ENCODE measurements around the gene HAPLN3. TPM values are rescaled to one million over a fixed set of nuclear protein-coding genes. Genes with fewer than 3 reads are reported as not detected.

HAPLN3 gene
- total RNA-seq, 4 donors from 2014 or later: 17.9 to 34.8 (median 23.1) TPM

DNA sequence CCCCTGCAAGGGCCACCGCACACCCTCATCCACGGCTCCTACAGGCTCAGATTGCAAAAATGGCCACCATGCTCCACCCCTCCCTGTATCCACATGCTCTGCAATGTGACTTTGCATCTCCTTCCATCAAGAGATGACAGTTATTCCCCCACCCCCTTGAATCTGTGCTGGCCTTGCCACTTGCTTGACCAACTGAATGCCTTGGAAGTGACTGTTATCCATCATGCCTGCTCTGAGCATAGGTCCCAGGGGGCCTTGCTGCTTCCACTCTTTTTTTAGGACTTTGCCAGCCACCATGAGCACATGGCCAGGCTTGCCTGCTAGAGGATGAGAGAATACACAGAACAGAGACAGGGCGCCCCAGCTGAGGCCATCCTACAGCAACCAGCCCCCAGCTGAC lies 13.6 kb downstream of the HAPLN3 start:
- H3K36me3 ChIP-seq: no peaks in the 10 kb centered on the region
- no peak overlapping the region for H3K27ac ChIP-seq
- H3K9me3 ChIP-seq: no peaks in the 10 kb centered on the region
- H3K4me3 ChIP-seq: no peak overlapping the region
- TF ChIP-seq POLR2A (IDR thresholded peaks at IDR 0.05): no peak
- TF ChIP-seq, protein P1, sequence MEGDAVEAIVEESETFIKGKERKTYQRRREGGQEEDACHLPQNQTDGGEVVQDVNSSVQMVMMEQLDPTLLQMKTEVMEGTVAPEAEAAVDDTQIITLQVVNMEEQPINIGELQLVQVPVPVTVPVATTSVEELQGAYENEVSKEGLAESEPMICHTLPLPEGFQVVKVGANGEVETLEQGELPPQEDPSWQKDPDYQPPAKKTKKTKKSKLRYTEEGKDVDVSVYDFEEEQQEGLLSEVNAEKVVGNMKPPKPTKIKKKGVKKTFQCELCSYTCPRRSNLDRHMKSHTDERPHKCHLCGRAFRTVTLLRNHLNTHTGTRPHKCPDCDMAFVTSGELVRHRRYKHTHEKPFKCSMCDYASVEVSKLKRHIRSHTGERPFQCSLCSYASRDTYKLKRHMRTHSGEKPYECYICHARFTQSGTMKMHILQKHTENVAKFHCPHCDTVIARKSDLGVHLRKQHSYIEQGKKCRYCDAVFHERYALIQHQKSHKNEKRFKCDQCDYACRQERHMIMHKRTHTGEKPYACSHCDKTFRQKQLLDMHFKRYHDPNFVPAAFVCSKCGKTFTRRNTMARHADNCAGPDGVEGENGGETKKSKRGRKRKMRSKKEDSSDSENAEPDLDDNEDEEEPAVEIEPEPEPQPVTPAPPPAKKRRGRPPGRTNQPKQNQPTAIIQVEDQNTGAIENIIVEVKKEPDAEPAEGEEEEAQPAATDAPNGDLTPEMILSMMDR (IDR thresholded peaks at IDR 0.05): no peak
- H3K4me1 ChIP-seq: no peaks in the 10 kb centered on the region
- no peaks in the 10 kb centered on the region for H3K27me3 ChIP-seq
- no peak for DNase-seq
- intact Hi-C loops (cut with DNase I; ENCODE audit: low total_unique reads): no loop called here

DNA sequence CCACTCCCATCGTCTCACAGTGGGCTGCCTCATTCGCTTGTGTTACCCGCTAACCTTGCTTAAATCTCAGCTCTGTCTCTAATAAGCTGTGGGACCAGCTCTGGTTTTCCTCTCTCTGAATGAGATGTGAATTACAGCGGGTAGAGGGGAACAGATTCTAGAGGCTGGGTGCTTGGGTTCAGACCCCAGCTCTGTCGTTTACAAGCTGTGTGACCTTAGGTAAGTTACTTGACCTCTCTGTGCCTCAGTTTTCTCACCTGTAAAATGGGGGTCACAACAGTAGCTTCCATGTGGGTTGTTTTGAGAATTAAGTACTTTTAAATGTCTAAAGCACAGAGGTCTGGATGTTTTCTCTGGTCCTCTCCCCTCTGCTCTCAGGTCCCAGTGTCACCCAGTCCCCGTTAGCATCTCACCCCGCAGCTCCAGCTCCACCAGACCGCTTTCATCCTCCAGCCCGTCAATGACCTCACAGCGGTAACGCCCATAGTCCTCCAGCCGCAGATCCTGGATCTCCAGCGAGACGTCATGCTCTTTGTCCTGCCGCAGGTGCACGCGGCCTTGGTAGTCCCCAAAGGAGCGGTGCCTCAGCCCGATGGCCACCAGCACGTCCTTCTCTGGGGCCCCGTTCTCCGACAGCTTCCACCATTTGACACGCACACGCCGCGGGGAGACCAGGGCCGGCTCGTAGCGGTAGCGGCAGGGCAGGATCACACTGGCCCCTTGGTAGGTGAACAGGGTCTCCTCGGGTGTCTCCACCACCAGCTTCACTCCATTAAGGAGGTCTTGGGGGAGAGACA lies 14.2 kb downstream of the HAPLN3 start:
- no peaks in the 10 kb centered on the region for H3K4me1 ChIP-seq
- DNase-seq: no peak
- TF ChIP-seq, protein P1 (IDR thresholded peaks at IDR 0.05): no peak
- no peak for TF ChIP-seq POLR2A (IDR thresholded peaks at IDR 0.05)
- no peaks in the 10 kb centered on the region for H3K9me3 ChIP-seq
- no peak overlapping the region for H3K4me3 ChIP-seq
- intact Hi-C loops (cut with DNase I; ENCODE audit: low total_unique reads): no loop called here
- H3K27me3 ChIP-seq: no peaks in the 10 kb centered on the region
- H3K27ac ChIP-seq: no peak overlapping the region
- H3K36me3 ChIP-seq: no peaks in the 10 kb centered on the region

DNA sequence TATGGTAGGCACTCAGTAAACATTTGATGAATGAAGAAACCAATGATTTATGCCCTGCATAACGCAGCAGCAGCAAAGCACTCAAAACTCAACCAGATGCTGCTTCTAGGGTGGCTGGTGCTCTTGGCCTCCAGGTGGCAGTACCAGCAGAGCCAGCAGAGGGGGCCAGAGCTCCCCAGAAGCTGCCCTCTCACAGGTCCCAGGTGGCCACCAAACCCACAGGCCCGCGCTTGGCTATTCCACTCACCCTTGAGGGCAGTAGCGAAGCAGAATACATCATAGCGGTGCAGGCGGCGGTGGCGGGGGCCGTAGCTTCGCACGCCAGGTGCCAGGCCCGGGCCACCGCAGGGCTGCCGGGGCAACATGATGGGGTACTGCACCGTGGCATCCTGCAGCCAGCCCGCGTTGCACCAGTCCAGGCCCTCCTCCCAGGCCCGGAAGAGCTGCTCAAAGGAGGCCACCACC lies 16.6 kb downstream of the HAPLN3 start:
- TF ChIP-seq, protein P1 (IDR thresholded peaks at IDR 0.05): peak in 3 of 4 experiments; percentile 14 to 36 (median 24)
- TF ChIP-seq POLR2A (IDR thresholded peaks at IDR 0.05): no peak
- DNase-seq: no peak
- Histone ChIP-seq H3K27ac (no peak overlapping the region), H3K4me3 (no peak overlapping the region), H3K27me3 (no peaks in the 10 kb centered on the region), H3K36me3 (no peaks in the 10 kb centered on the region), H3K9me3 (no peaks in the 10 kb centered on the region), H3K4me1 (no peaks in the 10 kb centered on the region)
- intact Hi-C loops (cut with DNase I; ENCODE audit: low total_unique reads): no loop called here

DNA sequence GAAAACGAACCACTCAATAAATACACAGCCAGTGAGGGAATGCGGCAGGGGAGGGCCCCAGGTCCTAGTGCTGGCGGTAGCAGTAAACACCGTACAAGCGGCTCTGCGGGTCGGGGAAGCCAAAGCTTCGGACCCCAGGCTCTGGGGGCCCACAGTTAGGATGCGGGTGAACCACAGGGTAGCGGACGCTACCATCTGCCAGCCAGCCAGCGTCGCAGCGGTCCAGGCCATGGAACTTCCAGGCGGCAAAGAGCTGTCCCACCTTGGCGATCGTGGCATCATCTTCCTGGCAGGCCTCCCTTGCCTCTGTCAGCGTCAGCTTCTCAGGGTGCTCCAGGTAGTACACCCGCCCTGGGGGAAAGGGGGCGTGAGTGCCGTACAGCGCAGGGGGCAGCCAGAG lies 17.4 kb downstream of the HAPLN3 start:
- no peak overlapping the region for H3K4me3 ChIP-seq
- intact Hi-C loops (cut with DNase I; ENCODE audit: low total_unique reads): no loop called here
- no peak overlapping the region for H3K27ac ChIP-seq
- H3K36me3 ChIP-seq: no peaks in the 10 kb centered on the region
- no peaks in the 10 kb centered on the region for H3K27me3 ChIP-seq
- no peak for DNase-seq
- no peaks in the 10 kb centered on the region for H3K9me3 ChIP-seq
- no peaks in the 10 kb centered on the region for H3K4me1 ChIP-seq
- TF ChIP-seq POLR2A (IDR thresholded peaks at IDR 0.05): no peak
- TF ChIP-seq, protein P1 (IDR thresholded peaks at IDR 0.05): no peak

DNA sequence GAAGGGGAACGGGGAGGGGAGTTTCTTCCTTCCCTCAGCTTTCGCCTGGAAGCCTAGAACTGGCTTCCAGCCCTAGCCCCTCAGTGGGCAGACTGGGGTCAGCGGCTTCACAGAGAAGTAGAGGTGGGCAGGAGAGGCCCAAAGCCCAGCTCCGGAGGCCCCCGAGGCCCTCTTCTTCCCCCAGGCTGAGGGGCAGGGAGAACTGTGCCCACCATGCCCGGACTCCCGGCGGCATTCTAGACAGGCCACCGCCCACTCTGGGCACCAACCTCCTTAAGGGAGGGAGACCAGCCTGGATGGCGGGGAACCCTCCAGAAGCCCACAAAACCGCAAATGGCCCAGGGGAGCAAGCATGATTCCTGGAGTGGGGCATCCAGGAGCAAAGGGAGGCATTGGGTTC lies 17.9 kb downstream of the HAPLN3 start:
- no peak overlapping the region for H3K27ac ChIP-seq
- TF ChIP-seq POLR2A (IDR thresholded peaks at IDR 0.05): no peak
- H3K36me3 ChIP-seq: no peaks in the 10 kb centered on the region
- H3K4me1 ChIP-seq: no peaks in the 10 kb centered on the region
- H3K9me3 ChIP-seq: no peaks in the 10 kb centered on the region
- intact Hi-C loops (cut with DNase I; ENCODE audit: low total_unique reads): no loop called here
- H3K4me3 ChIP-seq: no peak overlapping the region
- no peak for DNase-seq
- H3K27me3 ChIP-seq: no peaks in the 10 kb centered on the region
